K562 (cell line): ENCODE data around the gene LRRC1. TPM values are rescaled to one million over a fixed set of nuclear protein-coding genes. Genes with fewer than 3 reads are reported as not detected.

Experiments used
- ATAC-seq: fragments of 200-7000 bp; cut with Tn5 transposase; 3 replicates; pipeline ENCODE4 v1.9.1; 2020; ENCODE audit warnings: moderate library complexity
- BruUV-seq: library from RNA; stranded (reverse); fragments of 400-500 nt; replicated peaks from 2 replicates; lab custom pipeline; 2021; lab: Mats Ljungman, UMichigan
- CTCF ChIA-PET: fragments of 300-600 bp; formaldehyde crosslinking; extraction: SDS; loops from one replicate; lab custom pipeline; 2021; ENCODE audit warnings: low intra/inter-chr PET ratio; lab: Yijun Ruan, JAX
- POLR2A ChIA-PET: fragments of 300-600, 350-650 bp; sonication (Branson Sonifier 250); formaldehyde crosslinking; extraction: SDS; loops from one replicate; lab custom pipeline; 2021; ENCODE audit warnings: antibody characterized with exemption, inconsistent platforms; lab: Yijun Ruan, JAX
- DNase-seq, 4 experiments: peaks; one replicate each; pipeline versions ENCODE4 v3.0.0 to v3.0.0-alpha.2; 2011 to 2018; ENCODE audit warnings: low spot score in 3 of 4, mixed read lengths in 3 of 4; ENCODE audit errors: extremely low read depth in 1 of 4
- FAIRE-seq: peaks from 2 replicates; lab custom pipeline; 2011; peaks lifted over from hg19 to GRCh38; lab: Jason Lieb, UNC
- H2AFZ ChIP-seq: 2 replicates; pipeline ENCODE4 v1.6.0; 2011; ENCODE audit warnings: low read depth, low read length, control low read depth, inconsistent platforms
- H3K27ac ChIP-seq: fragments of 200-600 bp; 3 replicates; pipeline ENCODE4 v1.8.0; 2011; ENCODE audit warnings: low read depth, mild to moderate bottlenecking, control low read depth, inconsistent platforms, low read length, moderate library complexity, mixed read lengths; ENCODE audit errors: extremely low read depth
- H3K27me3 ChIP-seq, 2 experiments: fragments of 300-600 bp in 1 of 2; 2 replicates in 1 of 2; 3 replicates in 1 of 2; pipeline versions ENCODE4 v1.6.0 to v1.8.0; 2011; ENCODE audit warnings: inconsistent platforms in 2 of 2, low read length in 2 of 2, mild to moderate bottlenecking in 1 of 2, mixed read lengths in 1 of 2, moderate library complexity in 1 of 2; ENCODE audit not compliant: control insufficient read depth in 2 of 2, insufficient read depth in 2 of 2
- H3K36me3 ChIP-seq: fragments of 300-600 bp; 3 replicates; pipeline ENCODE4 v1.8.0; 2011; ENCODE audit warnings: mild to moderate bottlenecking, low read length, inconsistent platforms; ENCODE audit not compliant: control insufficient read depth, insufficient read depth
- H3K4me1 ChIP-seq, 2 experiments: fragments of 200-600 bp in 1 of 2; replicated peaks in 1 of 2; 2 replicates in 1 of 2; 3 replicates in 1 of 2; pipeline versions ENCODE4 v1.5.1 to v1.8.0; 2011; ENCODE audit warnings: inconsistent platforms in 2 of 2, low read length in 2 of 2, mild to moderate bottlenecking in 1 of 2, mixed read lengths in 1 of 2, moderate library complexity in 1 of 2; ENCODE audit not compliant: control insufficient read depth in 2 of 2, insufficient read depth in 2 of 2
- H3K4me2 ChIP-seq: 2 replicates; pipeline ENCODE4 v1.6.1; 2011; ENCODE audit warnings: low read length, control low read depth, inconsistent platforms, mixed read lengths; ENCODE audit not compliant: insufficient read depth
- H3K4me3 ChIP-seq: fragments of 200-600 bp; sonication (generic), shearing (Covaris generic); 2 replicates; pipeline ENCODE4 v1.5.1; 2016; ENCODE audit warnings: control low read depth, inconsistent platforms
- H3K79me2 ChIP-seq: fragments of 200-600 bp; 3 replicates; pipeline ENCODE4 v1.8.0; 2011; ENCODE audit warnings: low read length, inconsistent platforms; ENCODE audit not compliant: control insufficient read depth, insufficient read depth
- H3K9ac ChIP-seq, 2 experiments: 2 replicates each; pipeline versions ENCODE4 v1.6.0 to v1.6.1; 2011; ENCODE audit warnings: low read depth in 2 of 2, low read length in 2 of 2, control low read depth in 1 of 2, inconsistent platforms in 1 of 2, mild to moderate bottlenecking in 1 of 2, mixed read lengths in 1 of 2; ENCODE audit not compliant: insufficient read depth in 1 of 2
- H3K9me1 ChIP-seq: one replicate; pipeline ENCODE4 v1.6.0; 2011; ENCODE audit warnings: inconsistent platforms, mild to moderate bottlenecking, low read length, moderate library complexity; ENCODE audit not compliant: control insufficient read depth, insufficient read depth
- H3K9me3 ChIP-seq: replicated peaks from 2 replicates; pipeline ENCODE4 v1.5.1; 2011; ENCODE audit warnings: low read depth, low read length, inconsistent platforms; ENCODE audit not compliant: control insufficient read depth, insufficient read depth
- H4K20me1 ChIP-seq: replicated peaks from 2 replicates; pipeline ENCODE4 v1.6.1; 2011; ENCODE audit warnings: low read length, inconsistent platforms, mixed read lengths; ENCODE audit not compliant: control insufficient read depth, insufficient read depth
- CAMTA2 ChIP-seq: fragments of 250-450 bp; sonication (Bioruptor Pico); conservative IDR thresholded peaks from 2 replicates; pipeline ENCODE4 v1.5.1; 2022
- FOXP1 ChIP-seq: sonication (generic); formaldehyde crosslinking; IDR thresholded peaks from 2 replicates; pipeline ENCODE4 v1.8.0; 2022; ENCODE audit warnings: mild to moderate bottlenecking, missing genetic modification reagents
- KAT7 ChIP-seq: sonication (generic); formaldehyde crosslinking; IDR thresholded peaks from 2 replicates; pipeline ENCODE4 v1.8.0; 2022; ENCODE audit warnings: missing genetic modification reagents, mild to moderate bottlenecking, borderline replicate concordance
- MBD2 ChIP-seq: sonication (generic); IDR thresholded peaks from 2 replicates; pipeline ENCODE4 v1.6.1; 2016; ENCODE audit warnings: low read depth, borderline replicate concordance
- RBM25 ChIP-seq: fragments of 200-400 bp; formaldehyde crosslinking; IDR thresholded peaks from 2 replicates; pipeline ENCODE4 v1.6.1; 2018; ENCODE audit warnings: low read length, low read depth, moderate library complexity; ENCODE audit not compliant: severe bottlenecking
- TCFL5 ChIP-seq: fragments of 250-450 bp; sonication (Bioruptor Pico); conservative IDR thresholded peaks from 2 replicates; pipeline ENCODE4 v1.6.1; 2021; ENCODE audit warnings: mild to moderate bottlenecking, moderate library complexity, matching md5 sums
- TOE1 ChIP-seq, 2 experiments: fragments of 450-650 bp in 1 of 2; sonication (generic) in 1 of 2; formaldehyde crosslinking in 1 of 2; IDR thresholded peaks; 2 replicates each; pipeline versions ENCODE4 v1.7.1 to v1.8.0; 2016 to 2022; ENCODE audit warnings: borderline replicate concordance in 2 of 2, mild to moderate bottlenecking in 2 of 2, antibody characterized with exemption in 1 of 2, inconsistent platforms in 1 of 2, low read depth in 1 of 2, missing genetic modification reagents in 1 of 2, moderate library complexity in 1 of 2
- ZNF174 ChIP-seq: fragments of 250-450 bp; sonication (Bioruptor Pico); IDR thresholded peaks from 2 replicates; pipeline ENCODE4 v1.4.0; 2020; ENCODE audit warnings: mild to moderate bottlenecking
- ZNF24 ChIP-seq: fragments of 450-650 bp; IDR thresholded peaks from 2 replicates; pipeline ENCODE4 v1.6.1; 2016
- ZNF354B ChIP-seq: fragments of 250-450 bp; sonication (Bioruptor Pico); IDR thresholded peaks from 2 replicates; pipeline ENCODE4 v1.4.0; 2020
- WGBS: fragments of 100-300 bp; shearing (Covaris generic); methylation state at CpG from one replicate; pipeline ENCODE4 v1.1.6; 2016; ENCODE audit warnings: low coverage, mixed read lengths; ENCODE audit not compliant: insufficient coverage; ENCODE audit errors: missing lambda C conversion rate; 5-methylcytosine and 5-hydroxymethylcytosine counted together
- in situ Hi-C: fragments of 300-500 bp; cut with MboI; formaldehyde crosslinking; loops from 4 replicates; pipeline ENCODE4 v1.15.0; 2018; ENCODE audit warnings: inconsistent platforms, mixed read lengths
- intact Hi-C: fragments of 100-400 bp; cut with micrococcal nuclease; formaldehyde crosslinking; loops from 2 replicates; pipeline ENCODE4 v1.14.2; 2022
- polyA plus RNA-seq, 8 experiments: library from polyadenylated mRNA; depleted of rRNA in 4 of 8; stranded (reverse) in 5 of 8; unstranded in 3 of 8; fragments of >200 nt; fragmentation: Nextera tagmentation in 2 of 8; fragmentation: Illumina TruSeq in 1 of 8; extraction: Ambion mirVana in 2 of 8; extraction: Trizol in 1 of 8; gene quantifications; 2 replicates each; pipeline versions ENCODE4 v1.2.1 to v1.2.3, GENCODE V29; 2011 to 2014; ENCODE audit warnings: inconsistent platforms in 1 of 8, missing spikeins in 1 of 8
- total RNA-seq, 7 experiments: library from RNA; depleted of rRNA in 6 of 7; stranded (reverse); fragments of >200 nt in 6 of 7; fragmentation: Illumina TruSeq in 2 of 7; extraction: Trizol in 2 of 7; gene quantifications; 2 replicates each; pipeline versions ENCODE4 v1.2.1 to v1.2.3, GENCODE V29; 2011 to 2021; ENCODE audit warnings: low replicate concordance in 1 of 7
- TF ChIP-seq, protein P1 (sequence below): fragments of 250-450 bp; sonication (Bioruptor Pico); IDR thresholded peaks from 2 replicates; pipeline ENCODE4 v1.8.0; 2021; ENCODE audit warnings: mild to moderate bottlenecking, moderate library complexity

LRRC1 gene
- total and polyA plus RNA-seq, 9 of the 15 experiments (the other 6 are each of a cell fraction or from before 2014, with no cell fraction given) = not detected

DNA sequence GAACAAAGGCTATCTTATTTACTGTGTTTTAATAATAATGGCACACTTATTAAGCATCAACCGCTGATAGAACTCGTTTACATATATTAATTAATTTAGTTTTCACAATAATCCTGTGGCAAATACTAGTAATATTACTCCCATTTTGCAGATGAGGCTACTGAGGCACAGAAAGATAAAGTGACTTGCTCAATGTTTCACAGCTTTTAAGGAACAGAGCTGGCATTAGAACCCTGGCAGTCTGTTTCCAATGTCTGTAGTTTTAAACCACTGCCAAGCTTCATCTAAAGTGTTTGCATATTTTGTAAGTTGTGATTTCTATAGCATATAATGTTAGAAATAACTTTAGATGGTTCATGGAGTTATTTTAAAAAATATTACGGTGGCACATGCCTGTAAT lies 38.4 kb upstream of the LRRC1 start:
- Histone ChIP-seq H3K4me3 (no peak overlapping the region), H3K4me1 (no peaks in the 10 kb centered on the region), H3K79me2 (no peaks in the 10 kb centered on the region), H3K9me3 (no peaks in the 10 kb centered on the region), H3K27ac (no peak overlapping the region), H4K20me1 (no peaks in the 10 kb centered on the region), H3K4me2 (no peak overlapping the region), H3K9ac (no peak overlapping the region), H3K27me3 (no peaks in the 10 kb centered on the region), H2AFZ (no peak overlapping the region), H3K9me1 (no peaks in the 10 kb centered on the region), H3K36me3 (no peaks in the 10 kb centered on the region)
- no peak for ATAC-seq
- CTCF ChIA-PET = no interaction called here
- TF ChIP-seq KAT7 (CRISPR knock-in tag) = no peak
- peak; percentile 70 for TF ChIP-seq RBM25
- TF ChIP-seq TOE1 (IDR thresholded peaks at IDR 0.05; ENCODE audit: borderline replicate concordance) = no peak
- TF ChIP-seq TOE1 (CRISPR knock-in tag; IDR thresholded peaks at IDR 0.05; ENCODE audit: borderline replicate concordance, low read depth) = no peak
- in situ Hi-C loops = no loop called here
- FAIRE-seq = no peak
- no TSS peak for BruUV-seq
- POLR2A ChIA-PET = no interaction called here
- 0% methylated on average over 3 of the region's 3 CpGs for WGBS
- intact Hi-C loops = no loop called here
- DNase-seq = no peak

DNA sequence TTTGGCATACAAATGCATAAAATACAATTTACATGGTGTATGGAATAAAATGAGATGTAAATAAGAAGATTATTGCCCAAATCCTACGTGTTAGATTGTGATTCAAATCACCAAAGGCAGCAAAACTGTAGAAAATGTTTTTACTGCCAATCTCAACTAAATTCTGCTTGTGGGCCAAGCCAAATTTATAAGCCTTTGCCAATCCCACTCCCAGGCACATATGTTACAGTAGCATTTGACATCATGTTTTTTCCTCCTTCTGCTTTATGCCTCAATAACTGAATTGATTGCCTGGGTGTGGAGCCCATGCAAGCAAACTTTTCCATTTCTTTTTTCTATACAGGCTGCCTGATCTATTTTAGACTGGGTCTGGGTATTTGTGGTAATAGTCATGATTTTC lies 36.3 kb upstream of the LRRC1 start:
- FAIRE-seq (no peak), DNase-seq (no peak), ATAC-seq (no peak)
- no peak overlapping the region for H3K9ac ChIP-seq
- no peaks in the 10 kb centered on the region for H3K4me1 ChIP-seq
- in situ Hi-C loops (no loop called here), intact Hi-C loops (no loop called here)
- no peaks in the 10 kb centered on the region for H3K27me3 ChIP-seq
- H4K20me1 ChIP-seq = no peaks in the 10 kb centered on the region
- POLR2A ChIA-PET = no interaction called here
- no peaks in the 10 kb centered on the region for H3K79me2 ChIP-seq
- H3K9me3 ChIP-seq = no peaks in the 10 kb centered on the region
- H3K36me3 ChIP-seq = no peaks in the 10 kb centered on the region
- CTCF ChIA-PET = no interaction called here
- no TSS peak for BruUV-seq
- H3K27ac ChIP-seq = no peak overlapping the region
- no peak overlapping the region for H3K4me3 ChIP-seq
- H3K4me2 ChIP-seq = no peak overlapping the region
- no peak overlapping the region for H2AFZ ChIP-seq
- no peaks in the 10 kb centered on the region for H3K9me1 ChIP-seq
- 0% methylated on average over 1 of the region's 1 CpG for WGBS
- no peak for TF ChIP-seq MBD2
- no peak for TF ChIP-seq TCFL5 (CRISPR knock-in tag)
- no peak for TF ChIP-seq ZNF24
- no peak for TF ChIP-seq FOXP1 (CRISPR knock-in tag)
- no peak for TF ChIP-seq ZNF174 (CRISPR knock-in tag)
- no peak for TF ChIP-seq ZNF354B (CRISPR knock-in tag)
- TF ChIP-seq, protein P1, sequence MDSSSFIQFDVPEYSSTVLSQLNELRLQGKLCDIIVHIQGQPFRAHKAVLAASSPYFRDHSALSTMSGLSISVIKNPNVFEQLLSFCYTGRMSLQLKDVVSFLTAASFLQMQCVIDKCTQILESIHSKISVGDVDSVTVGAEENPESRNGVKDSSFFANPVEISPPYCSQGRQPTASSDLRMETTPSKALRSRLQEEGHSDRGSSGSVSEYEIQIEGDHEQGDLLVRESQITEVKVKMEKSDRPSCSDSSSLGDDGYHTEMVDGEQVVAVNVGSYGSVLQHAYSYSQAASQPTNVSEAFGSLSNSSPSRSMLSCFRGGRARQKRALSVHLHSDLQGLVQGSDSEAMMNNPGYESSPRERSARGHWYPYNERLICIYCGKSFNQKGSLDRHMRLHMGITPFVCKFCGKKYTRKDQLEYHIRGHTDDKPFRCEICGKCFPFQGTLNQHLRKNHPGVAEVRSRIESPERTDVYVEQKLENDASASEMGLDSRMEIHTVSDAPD = no peak
- no peak for TF ChIP-seq CAMTA2 (CRISPR knock-in tag)
